Left ventricle myocardium inferior (tissue), 1 donor: Measurements from ENCODE around the gene TMEM209. TPM values are rescaled to one million over a fixed set of nuclear protein-coding genes. Genes with fewer than 3 reads are reported as not detected.
"Not testable (repeated sequence)": the region's sequence is repeated elsewhere in the genome, so short reads cannot be mapped to it uniquely, and the experiment has no call there.

ENCODE experiments used
- DNase-seq: peaks from one replicate; pipeline ENCODE4 v3.0.0-alpha.2; 2020
- H3K27ac ChIP-seq: fragments of 200-600 bp; replicated peaks from 2 replicates; pipeline ENCODE4 v1.8.0; 2021
- H3K27me3 ChIP-seq: fragments of 200-600 bp; 2 replicates; pipeline ENCODE4 v1.8.0; 2021; ENCODE audit warnings: low read depth
- H3K36me3 ChIP-seq: fragments of 200-600 bp; 2 replicates; pipeline ENCODE4 v1.8.0; 2021
- H3K4me1 ChIP-seq: fragments of 200-600 bp; 2 replicates; pipeline ENCODE4 v1.8.0; 2021
- H3K4me3 ChIP-seq: fragments of 200-600 bp; 2 replicates; pipeline ENCODE4 v1.8.0; 2021; ENCODE audit warnings: mild to moderate bottlenecking, moderate library complexity
- H3K9me3 ChIP-seq: fragments of 200-600 bp; replicated peaks from 2 replicates; pipeline ENCODE4 v1.8.0; 2021
- CTCF ChIP-seq: fragments of 200-600 bp; IDR thresholded peaks from 2 replicates; pipeline ENCODE4 v1.8.0; 2021; ENCODE audit warnings: antibody characterized with exemption, mild to moderate bottlenecking, borderline replicate concordance
- intact Hi-C: fragments of 100-400 bp; cut with micrococcal nuclease; formaldehyde crosslinking; loops from one replicate; pipeline ENCODE4 v1.11.0; 2022
- total RNA-seq: library from RNA; stranded (reverse); fragmentation: NEBNext Ultra II Directional; extraction: Animal tissue kit (Norgen Biotek cat#: 25700); gene quantifications from one replicate; pipeline ENCODE4 v1.2.1, GENCODE V29; 2021
- donor health status: DM: no; HTN: yes; CAD: no; lungs with severe emphysema.

TMEM209 gene
- total RNA-seq, 1 donor from 2014 or later = 9.9 TPM

GRCh38 chr7:130187360-130187759 lies 17.8 kb downstream of the TMEM209 start:
- Histone ChIP-seq H3K36me3 (peaks cover 56% of the 10 kb centered on the region), H3K4me1 (no peaks in the 10 kb centered on the region), H3K9me3 (no peaks in the 10 kb centered on the region), H3K27me3 (no peaks in the 10 kb centered on the region), H3K4me3 (no peak overlapping the region), H3K27ac (no peak overlapping the region)
- DNase-seq = no peak
- intact Hi-C loops = no loop called here
- no peak for TF ChIP-seq CTCF

- H3K4me3 ChIP-seq, DNase-seq, H3K4me1 ChIP-seq, intact Hi-C loops, H3K27me3 ChIP-seq, H3K27ac ChIP-seq, H3K9me3 ChIP-seq: not testable (repeated sequence)
- peaks cover 57% of the 10 kb centered on the region for H3K36me3 ChIP-seq
Observed at GRCh38 chr7:130184349-130184748, 20.9 kb downstream of the TMEM209 start.

GRCh38 chr7:130182990-130183389 lies 22.2 kb downstream of the TMEM209 start:
- intact Hi-C loops = no loop called here
- Histone ChIP-seq H3K27ac (no peak overlapping the region), H3K9me3 (no peaks in the 10 kb centered on the region), H3K4me3 (no peak overlapping the region), H3K27me3 (no peaks in the 10 kb centered on the region), H3K4me1 (no peaks in the 10 kb centered on the region), H3K36me3 (peaks cover 68% of the 10 kb centered on the region)
- DNase-seq = no peak
- no peak for TF ChIP-seq CTCF

GRCh38 chr7:130181263-130181605 lies 24.0 kb downstream of the TMEM209 start:
- no peaks in the 10 kb centered on the region for H3K9me3 ChIP-seq
- H3K36me3 ChIP-seq = peaks cover 75% of the 10 kb centered on the region
- no peak overlapping the region for H3K4me3 ChIP-seq
- no peaks in the 10 kb centered on the region for H3K27me3 ChIP-seq
- H3K27ac ChIP-seq = no peak overlapping the region
- no peak for TF ChIP-seq CTCF
- no peaks in the 10 kb centered on the region for H3K4me1 ChIP-seq
- no peak for DNase-seq
- intact Hi-C loops = no loop called here

GRCh38 chr7:130180571-130181262 lies 24.5 kb downstream of the TMEM209 start:
- Histone ChIP-seq H3K36me3 (peaks cover 75% of the 10 kb centered on the region), H3K9me3 (no peaks in the 10 kb centered on the region), H3K27me3 (no peaks in the 10 kb centered on the region), H3K27ac (no peak overlapping the region), H3K4me3 (no peak overlapping the region), H3K4me1 (no peaks in the 10 kb centered on the region)
- intact Hi-C loops = no loop called here
- DNase-seq = no peak
- no peak for TF ChIP-seq CTCF

GRCh38 chr7:130179631-130180030 lies 25.6 kb downstream of the TMEM209 start:
- no peak for TF ChIP-seq CTCF
- intact Hi-C loops = no loop called here
- H3K4me3 ChIP-seq = no peak overlapping the region
- no peak overlapping the region for H3K27ac ChIP-seq
- H3K27me3 ChIP-seq = no peaks in the 10 kb centered on the region
- no peaks in the 10 kb centered on the region for H3K4me1 ChIP-seq
- no peaks in the 10 kb centered on the region for H3K9me3 ChIP-seq
- peaks cover 77% of the 10 kb centered on the region for H3K36me3 ChIP-seq
- DNase-seq = no peak
